Natural killer cell treated with Interleukin-12 subunit alpha and Interleukin-12 subunit beta and Interleukin-15 and Interleukin-18, amount 100 ng/mL, for 72 hours (primary cell): ENCODE data around the gene EPG5. TPM values are rescaled to one million over a fixed set of nuclear protein-coding genes. Genes with fewer than 3 reads are reported as not detected.
"Not testable (repeated sequence)": the region's sequence is repeated elsewhere in the genome, so short reads cannot be mapped to it uniquely, and the experiment has no call there.

Experiments
- ATAC-seq, 2 donors: fragments of 150-1000 bp; cut with Tn5 transposase in 1 of 2; sonication (Bioruptor Pico), chemical (Tn5 transposase) in 1 of 2; 2 replicates each; pipeline ENCODE4 v1.10.0; 2021
- DNase-seq: peaks from one replicate; pipeline ENCODE4 v3.0.0; 2022; ENCODE audit warnings: low spot score
- H3K27ac Mint-ChIP-seq, 2 donors: 1 replicate in 1 of 2; 2 replicates in 1 of 2; pipeline ENCODE4 v1.8.0; 2022; ENCODE audit warnings: mixed read lengths in 2 of 2, mild to moderate bottlenecking in 1 of 2, moderate library complexity in 1 of 2
- H3K27me3 Mint-ChIP-seq, 2 donors: 1 replicate in 1 of 2; 2 replicates in 1 of 2; pipeline ENCODE4 v1.8.0; 2022; ENCODE audit warnings: mixed read lengths in 2 of 2
- H3K36me3 Mint-ChIP-seq: one replicate; pipeline ENCODE4 v1.8.0; 2022; ENCODE audit warnings: mixed read lengths
- H3K4me1 Mint-ChIP-seq, 2 donors: 1 replicate in 1 of 2; 2 replicates in 1 of 2; pipeline ENCODE4 v1.8.0; 2022; ENCODE audit warnings: low read depth in 2 of 2, mixed read lengths in 2 of 2, mild to moderate bottlenecking in 1 of 2
- H3K4me3 Mint-ChIP-seq: one replicate; pipeline ENCODE4 v1.8.0; 2022; ENCODE audit warnings: mixed read lengths
- H3K9me3 Mint-ChIP-seq: 2 replicates; pipeline ENCODE4 v1.8.0; 2022; ENCODE audit warnings: mixed read lengths
- total RNA-seq, 2 donors: library from RNA; stranded (reverse); gene quantifications; one replicate each; pipeline ENCODE4 v1.2.3, GENCODE V29; 2022

EPG5 gene
- total RNA-seq, 2 donors from 2014 or later: 38.8 to 48.9 TPM

DNA sequence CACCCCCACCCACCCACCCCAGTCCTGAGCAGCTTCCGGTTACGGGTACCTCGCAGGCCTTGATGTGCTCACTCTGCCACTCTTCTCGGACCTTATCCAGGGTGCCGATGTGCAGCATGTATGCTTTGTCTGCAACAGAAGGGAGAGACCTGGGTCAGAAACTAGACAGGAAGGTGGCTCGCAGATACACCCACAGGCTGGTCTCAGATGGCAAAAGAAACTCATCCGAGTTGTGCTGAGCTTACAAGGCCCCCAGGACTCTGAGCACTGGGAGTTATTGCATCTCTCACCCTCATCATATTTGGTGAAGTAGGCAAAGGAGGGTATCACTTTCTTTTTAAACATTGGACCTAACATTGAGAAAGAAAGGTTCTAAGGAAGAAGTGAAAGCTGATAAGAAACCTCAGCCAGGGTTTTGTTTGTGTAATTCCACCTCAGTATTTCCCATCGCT lies 30.6 kb upstream of the EPG5 start:
- H3K9me3 Mint-ChIP-seq: no peaks in the 10 kb centered on the region
- DNase-seq (no peak), ATAC-seq (peak; percentile 79 to 80)
- peak overlapping the region; percentile 71 to 83 for H3K27ac Mint-ChIP-seq
- H3K27me3 Mint-ChIP-seq: no peaks in the 10 kb centered on the region
- peak overlapping the region; percentile 53 for H3K4me3 Mint-ChIP-seq
- H3K36me3 Mint-ChIP-seq: peaks cover 17% of the 10 kb centered on the region
- peaks cover 29 to 32% of the 10 kb centered on the region in 2 donors for H3K4me1 Mint-ChIP-seq

- Mint-ChIP-seq H3K36me3 (peaks cover 8% of the 10 kb centered on the region), H3K27me3 (no peaks in the 10 kb centered on the region), H3K4me1 (peaks cover 14 to 19% of the 10 kb centered on the region in 2 donors), H3K4me3 (no peak overlapping the region), H3K9me3 (no peaks in the 10 kb centered on the region), H3K27ac (no peak overlapping the region)
- DNase-seq (no peak), ATAC-seq (no peak)
Observed at GRCh38 chr18:45995461-45995860, 28.3 kb upstream of the EPG5 start.

GRCh38 chr18:45993438-45993837 lies 26.3 kb upstream of the EPG5 start:
- Mint-ChIP-seq H3K9me3 (no peaks in the 10 kb centered on the region), H3K36me3 (peaks cover 17% of the 10 kb centered on the region), H3K27ac (peak overlapping the region in 1 of 2 donors; percentile 10), H3K27me3 (no peaks in the 10 kb centered on the region), H3K4me3 (no peak overlapping the region), H3K4me1 (peaks cover 7 to 9% of the 10 kb centered on the region in 2 donors)
- no peak for ATAC-seq
- no peak for DNase-seq

GRCh38 chr18:45992527-45992926 lies 25.4 kb upstream of the EPG5 start:
- not testable (repeated sequence) for H3K4me3 Mint-ChIP-seq, H3K27me3 Mint-ChIP-seq, H3K27ac Mint-ChIP-seq, ATAC-seq, H3K9me3 Mint-ChIP-seq, DNase-seq, H3K4me1 Mint-ChIP-seq
- peaks cover 17% of the 10 kb centered on the region for H3K36me3 Mint-ChIP-seq

DNA sequence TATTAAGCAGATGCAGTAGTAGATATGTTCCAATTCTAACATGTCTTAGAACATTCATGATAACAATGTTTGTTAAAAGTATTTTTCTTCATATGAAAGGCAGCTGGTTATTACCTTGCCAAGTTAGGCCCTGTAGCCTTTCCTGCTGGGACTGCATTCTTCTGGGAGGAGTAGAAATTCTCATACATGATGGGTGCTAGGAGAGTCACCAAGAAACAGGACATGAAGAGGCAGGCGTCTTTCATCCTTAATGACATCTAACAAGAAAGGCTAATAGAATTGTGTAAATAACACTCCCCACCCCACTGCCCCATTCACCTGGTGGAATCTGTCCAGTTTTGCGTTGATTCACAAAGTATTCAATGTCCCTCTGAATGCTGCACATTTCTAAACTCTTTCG lies 24.7 kb upstream of the EPG5 start:
- Mint-ChIP-seq H3K27ac (no peak overlapping the region), H3K27me3 (no peaks in the 10 kb centered on the region), H3K36me3 (peaks cover 17% of the 10 kb centered on the region), H3K4me1 (no peaks in the 10 kb centered on the region), H3K9me3 (no peaks in the 10 kb centered on the region), H3K4me3 (no peak overlapping the region)
- DNase-seq: no peak
- no peak for ATAC-seq

- no peaks in the 10 kb centered on the region for H3K27me3 Mint-ChIP-seq
- ATAC-seq: no peak
- DNase-seq: no peak
- peaks cover 0 to 6% of the 10 kb centered on the region in 2 donors for H3K4me1 Mint-ChIP-seq
- H3K36me3 Mint-ChIP-seq: peaks cover 16% of the 10 kb centered on the region
- H3K4me3 Mint-ChIP-seq: no peak overlapping the region
- H3K9me3 Mint-ChIP-seq: no peaks in the 10 kb centered on the region
- no peak overlapping the region for H3K27ac Mint-ChIP-seq
Observed at GRCh38 chr18:45984546-45985235, 17.6 kb upstream of the EPG5 start.

DNA sequence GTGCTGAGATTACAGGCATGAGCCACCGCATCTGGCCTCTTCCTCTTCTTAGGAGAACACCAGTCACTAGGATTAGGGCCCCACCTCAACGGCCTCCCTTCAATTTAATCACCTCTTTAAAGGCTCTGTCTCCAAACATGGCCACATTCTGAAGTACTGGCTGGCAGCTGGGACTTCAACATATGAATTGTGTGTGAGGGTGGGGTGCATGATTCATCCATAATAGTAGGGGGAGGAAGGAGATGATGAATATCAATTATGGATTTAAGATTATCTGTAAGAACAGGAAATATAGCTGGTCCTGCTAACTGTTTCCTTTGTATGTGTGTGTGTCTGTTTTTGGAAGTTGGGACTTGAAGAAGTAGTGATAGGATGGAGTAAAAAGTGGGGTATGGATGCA lies 14.7 kb upstream of the EPG5 start:
- Mint-ChIP-seq H3K9me3 (no peaks in the 10 kb centered on the region), H3K27me3 (no peaks in the 10 kb centered on the region), H3K27ac (no peak overlapping the region), H3K4me3 (no peak overlapping the region), H3K36me3 (peaks cover 6% of the 10 kb centered on the region), H3K4me1 (peaks cover 0 to 6% of the 10 kb centered on the region in 2 donors)
- DNase-seq (no peak), ATAC-seq (no peak)

- Mint-ChIP-seq H3K4me1 (peaks cover 0 to 6% of the 10 kb centered on the region in 2 donors), H3K36me3 (peaks cover 6% of the 10 kb centered on the region), H3K9me3 (no peaks in the 10 kb centered on the region), H3K27ac (no peak overlapping the region), H3K4me3 (no peak overlapping the region), H3K27me3 (no peaks in the 10 kb centered on the region)
- DNase-seq (no peak), ATAC-seq (no peak)
Observed at GRCh38 chr18:45980229-45980628, 13.1 kb upstream of the EPG5 start.

- Mint-ChIP-seq H3K4me3 (no peak overlapping the region), H3K36me3 (peaks cover 4% of the 10 kb centered on the region), H3K9me3 (no peaks in the 10 kb centered on the region), H3K27ac (no peak overlapping the region), H3K27me3 (no peaks in the 10 kb centered on the region), H3K4me1 (peaks cover 7 to 11% of the 10 kb centered on the region in 2 donors)
- ATAC-seq (no peak), DNase-seq (no peak)
Observed at GRCh38 chr18:45978084-45978483, 11.0 kb upstream of the EPG5 start.

DNA sequence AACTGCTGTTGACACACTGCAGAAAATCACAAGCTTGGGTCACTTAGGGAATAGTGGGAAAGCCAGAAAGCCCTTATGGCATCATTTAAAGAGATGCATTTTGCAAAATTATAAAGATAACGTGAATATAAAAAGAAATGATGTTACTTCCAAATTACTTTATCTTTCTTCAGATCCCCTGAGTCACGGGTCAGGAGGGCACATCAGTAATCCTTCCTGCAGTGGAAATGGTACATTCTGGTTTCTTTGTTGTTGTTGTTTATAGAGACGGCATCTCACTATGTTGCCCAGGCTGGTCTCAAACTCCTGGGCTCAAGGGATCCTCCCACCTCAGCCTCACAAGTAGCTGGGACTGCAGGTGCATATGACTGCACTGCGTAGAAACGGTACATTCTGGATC lies 9.8 kb upstream of the EPG5 start:
- no peaks in the 10 kb centered on the region for H3K27me3 Mint-ChIP-seq
- peaks cover 7% of the 10 kb centered on the region in 2 donors for H3K4me1 Mint-ChIP-seq
- no peak overlapping the region for H3K4me3 Mint-ChIP-seq
- ATAC-seq: no peak
- H3K9me3 Mint-ChIP-seq: no peaks in the 10 kb centered on the region
- no peak for DNase-seq
- H3K36me3 Mint-ChIP-seq: no peaks in the 10 kb centered on the region
- H3K27ac Mint-ChIP-seq: peak overlapping the region; percentile 18 to 62

GRCh38 chr18:45976566-45976965 lies 9.4 kb upstream of the EPG5 start:
- H3K4me3 Mint-ChIP-seq: no peak overlapping the region
- ATAC-seq: no peak
- no peak for DNase-seq
- no peaks in the 10 kb centered on the region for H3K9me3 Mint-ChIP-seq
- peak overlapping the region; percentile 18 to 62 for H3K27ac Mint-ChIP-seq
- no peaks in the 10 kb centered on the region for H3K36me3 Mint-ChIP-seq
- peaks cover 7% of the 10 kb centered on the region in 2 donors for H3K4me1 Mint-ChIP-seq
- no peaks in the 10 kb centered on the region for H3K27me3 Mint-ChIP-seq

DNA sequence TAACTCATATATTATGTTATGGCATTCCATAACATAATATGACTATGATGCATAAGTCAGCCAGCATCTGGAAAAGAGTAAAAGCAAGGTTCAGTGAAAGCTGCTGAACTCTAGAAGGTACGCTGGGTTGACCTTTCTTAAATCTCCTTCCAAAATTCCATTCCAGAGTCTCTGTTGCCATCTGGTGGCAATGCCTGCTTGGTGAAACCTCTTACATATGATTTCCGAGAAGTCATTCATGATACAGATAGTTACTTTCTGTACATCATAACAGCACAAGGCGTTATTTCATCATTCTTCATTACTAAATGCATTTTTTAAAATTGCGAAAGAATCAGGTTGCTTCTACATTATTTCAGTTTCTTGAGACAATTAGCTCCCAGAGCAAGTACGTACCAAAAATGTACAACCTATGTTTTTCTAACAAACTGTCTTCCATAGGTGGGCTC lies 7.0 kb upstream of the EPG5 start:
- Mint-ChIP-seq H3K4me3 (peak overlapping the region; percentile 54), H3K9me3 (no peaks in the 10 kb centered on the region), H3K36me3 (no peaks in the 10 kb centered on the region), H3K4me1 (peaks cover 7 to 10% of the 10 kb centered on the region in 2 donors), H3K27me3 (no peaks in the 10 kb centered on the region), H3K27ac (peak overlapping the region; percentile 66 to 83)
- peak; percentile 86 to 92 for ATAC-seq
- peak; percentile 82 for DNase-seq

GRCh38 chr18:45964913-45965312 lies 2.2 kb downstream of the EPG5 start:
- H3K9me3 Mint-ChIP-seq, H3K27me3 Mint-ChIP-seq, DNase-seq, ATAC-seq: not testable (repeated sequence)
- Mint-ChIP-seq H3K4me3 (peak overlapping the region; percentile 99), H3K36me3 (peaks cover 18% of the 10 kb centered on the region), H3K4me1 (peaks cover 56 to 59% of the 10 kb centered on the region in 2 donors), H3K27ac (peak overlapping the region; percentile 43 to 72)

DNA sequence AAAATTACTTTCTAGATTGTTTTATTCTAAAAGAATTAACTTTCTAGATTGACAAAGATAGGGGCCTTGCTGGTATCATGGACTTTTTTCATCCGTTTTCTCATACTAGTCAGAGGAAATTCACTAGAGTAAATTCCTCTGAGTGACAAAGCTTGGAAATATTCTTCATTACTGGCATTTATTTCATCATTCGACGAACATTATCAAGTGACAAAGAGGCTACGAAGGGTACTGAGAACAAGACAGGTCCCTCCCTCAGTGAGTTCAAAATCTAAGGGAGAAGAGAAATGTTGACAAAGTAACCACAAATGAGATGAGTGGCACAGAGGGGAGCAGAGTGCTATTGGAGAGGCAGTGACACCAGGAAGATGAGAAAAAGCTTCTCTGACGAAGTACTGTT lies 4.3 kb downstream of the EPG5 start:
- H3K27ac Mint-ChIP-seq: peak overlapping the region; percentile 81 to 93
- H3K4me1 Mint-ChIP-seq: peaks cover 54 to 59% of the 10 kb centered on the region in 2 donors
- H3K9me3 Mint-ChIP-seq: no peaks in the 10 kb centered on the region
- peak overlapping the region; percentile 43 for H3K4me3 Mint-ChIP-seq
- DNase-seq (no peak), ATAC-seq (peak in 1 of 2 donors; percentile 34)
- H3K36me3 Mint-ChIP-seq: peaks cover 18% of the 10 kb centered on the region
- no peaks in the 10 kb centered on the region for H3K27me3 Mint-ChIP-seq
